D341Med (cell line): ENCODE results near the gene CHERP.
A peak's percentile ranks its signal among the peaks of the same experiment; 100 is the strongest.
"Not testable (repeated sequence)": the region's sequence is repeated elsewhere in the genome, so short reads cannot be mapped to it uniquely, and the experiment has no call there.

Experiments used
- DNase-seq: peaks from one replicate; pipeline ENCODE4 v3.0.0; 2012; ENCODE audit warnings: low spot score

CHERP gene

GRCh38 chr19:16576690-16577530 lies 34.7 kb upstream of the CHERP start:
- DNase-seq = no peak

- DNase-seq = no peak
These were observed 33.8 kb upstream of the CHERP start for GRCh38 chr19:16575861-16576689.

- DNase-seq = no peak
These were observed 33.0 kb upstream of the CHERP start for GRCh38 chr19:16575282-16575681.

- DNase-seq = no peak
These were observed 31.7 kb upstream of the CHERP start for GRCh38 chr19:16573925-16574324.

- no peak for DNase-seq
These were observed 31.1 kb upstream of the CHERP start for GRCh38 chr19:16573296-16573695.

GRCh38 chr19:16572332-16573211 lies 30.3 kb upstream of the CHERP start, which contains the start of gene SLC35E1:
SLC35E1 (minus strand) TSS chr19:16572415; CDS start chr19:16572364, 51 bp downstream.
- peak; percentile 99 for DNase-seq

- no peak for DNase-seq
These were observed 29.6 kb upstream of the CHERP start for GRCh38 chr19:16571822-16572331.

- no peak for DNase-seq
These were observed 29.0 kb upstream of the CHERP start for GRCh38 chr19:16571283-16571682.

- DNase-seq = no peak
These were observed 27.5 kb upstream of the CHERP start for GRCh38 chr19:16569609-16570320.

GRCh38 chr19:16566702-16567101 lies 24.5 kb upstream of the CHERP start:
- DNase-seq = no peak

GRCh38 chr19:16566161-16566560 lies 23.9 kb upstream of the CHERP start:
- no peak for DNase-seq

GRCh38 chr19:16564842-16565241 lies 22.6 kb upstream of the CHERP start:
- DNase-seq = no peak

GRCh38 chr19:16562608-16563025 lies 20.4 kb upstream of the CHERP start:
- no peak for DNase-seq

GRCh38 chr19:16561382-16561781 lies 19.1 kb upstream of the CHERP start:
- DNase-seq = no peak

GRCh38 chr19:16559780-16560276 lies 17.6 kb upstream of the CHERP start:
- DNase-seq = no peak

GRCh38 chr19:16554776-16555175 lies 12.5 kb upstream of the CHERP start:
- no peak for DNase-seq

GRCh38 chr19:16551902-16552301 lies 9.7 kb upstream of the CHERP start:
- DNase-seq = not testable (repeated sequence)

GRCh38 chr19:16548956-16549355 lies 6.7 kb upstream of the CHERP start:
- DNase-seq = no peak

- no peak for DNase-seq
These were observed 2.4 kb upstream of the CHERP start for GRCh38 chr19:16544473-16545231.

- DNase-seq = not testable (repeated sequence)
These were observed 1.5 kb upstream of the CHERP start for GRCh38 chr19:16543734-16544133.
